GM19455 (cell line): ENCODE measurements around the gene LGI4.

Experiments
- ATAC-seq: cut with Tn5 transposase; IDR thresholded peaks from one replicate; pipeline ENCODE4 v1.9.1; 2021; ENCODE audit not compliant: unreplicated experiment

Gene LGI4

GRCh38 chr19:35134601-35135242, at the start of gene LGI4:
TSS of gene LGI4 (minus strand) at chr19:35135059. CDS start at chr19:35134680, 379 bp downstream.
- no peak for ATAC-seq

- no peak for ATAC-seq
These were observed 49.4 kb upstream of the LGI4 start for GRCh38 chr19:35184267-35184666.

GRCh38 chr19:35181387-35181786, 46.5 kb upstream of the LGI4 start:
- ATAC-seq = no peak

- ATAC-seq = no peak
These were observed 45.0 kb upstream of the LGI4 start for GRCh38 chr19:35179830-35180229.

GRCh38 chr19:35178701-35179100, 43.8 kb upstream of the LGI4 start:
- no peak for ATAC-seq

- ATAC-seq = no peak
These were observed 42.8 kb upstream of the LGI4 start for GRCh38 chr19:35177377-35178274.

GRCh38 chr19:35176181-35176570, 41.3 kb upstream of the LGI4 start:
- no peak for ATAC-seq

- no peak for ATAC-seq
These were observed 39.4 kb upstream of the LGI4 start for GRCh38 chr19:35174226-35174625.

GRCh38 chr19:35171730-35172129, 36.9 kb upstream of the LGI4 start:
- ATAC-seq = no peak

GRCh38 chr19:35170359-35171061, 35.7 kb upstream of the LGI4 start:
- ATAC-seq = no peak

GRCh38 chr19:35169221-35169995, 34.5 kb upstream of the LGI4 start:
- ATAC-seq = no peak

GRCh38 chr19:35168196-35168595, 33.3 kb upstream of the LGI4 start:
- no peak for ATAC-seq

GRCh38 chr19:35167251-35168119, 32.6 kb upstream of the LGI4 start:
- no peak for ATAC-seq

- no peak for ATAC-seq
These were observed 31.5 kb upstream of the LGI4 start for GRCh38 chr19:35166100-35167063.

GRCh38 chr19:35165200-35166058, 30.6 kb upstream of the LGI4 start:
- no peak for ATAC-seq

GRCh38 chr19:35164418-35164817, 29.6 kb upstream of the LGI4 start:
- ATAC-seq = no peak

- ATAC-seq = no peak
These were observed 27.8 kb upstream of the LGI4 start for GRCh38 chr19:35162471-35163326.
